Measurements from ENCODE around the gene ARHGAP15.

DNA sequence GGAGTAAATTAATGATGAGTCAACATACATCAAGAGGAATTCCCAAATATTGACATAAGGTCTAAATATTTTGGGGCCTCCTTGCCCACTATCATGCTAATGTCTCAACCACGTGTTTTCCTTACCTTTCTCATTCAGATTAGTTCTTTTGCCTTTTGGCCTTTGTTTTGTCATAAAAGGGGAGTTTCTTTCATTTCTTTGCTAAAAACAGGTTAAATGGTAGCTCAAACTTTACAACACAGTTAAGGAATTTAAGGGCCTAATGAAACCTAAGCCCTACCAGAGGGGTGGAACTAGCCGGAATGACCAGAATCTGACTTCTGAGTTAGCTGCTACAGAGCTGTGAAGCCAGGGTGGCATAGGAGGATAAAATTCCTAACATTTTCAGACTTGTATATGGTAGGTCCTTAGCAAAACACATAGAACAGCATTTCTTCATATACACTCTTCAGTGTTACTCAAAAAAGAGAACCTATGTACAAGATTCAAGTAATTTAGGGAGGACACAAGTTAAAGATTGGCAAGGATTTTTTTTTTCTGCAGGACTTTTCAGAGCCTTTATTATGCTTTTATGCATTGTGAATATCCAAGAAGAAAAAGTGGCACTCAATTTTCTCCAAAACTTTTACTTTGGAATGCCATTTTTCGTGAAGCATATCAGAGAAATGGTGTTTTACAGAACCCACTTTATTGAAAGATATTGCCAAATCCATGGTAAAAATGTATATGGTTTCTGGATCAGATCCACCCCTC, 633.1 kb downstream of the ARHGAP15 start:
- TF ChIP-seq POLR2A (IDR thresholded peaks at IDR 0.05): no peak
- TF ChIP-seq, protein P1, sequence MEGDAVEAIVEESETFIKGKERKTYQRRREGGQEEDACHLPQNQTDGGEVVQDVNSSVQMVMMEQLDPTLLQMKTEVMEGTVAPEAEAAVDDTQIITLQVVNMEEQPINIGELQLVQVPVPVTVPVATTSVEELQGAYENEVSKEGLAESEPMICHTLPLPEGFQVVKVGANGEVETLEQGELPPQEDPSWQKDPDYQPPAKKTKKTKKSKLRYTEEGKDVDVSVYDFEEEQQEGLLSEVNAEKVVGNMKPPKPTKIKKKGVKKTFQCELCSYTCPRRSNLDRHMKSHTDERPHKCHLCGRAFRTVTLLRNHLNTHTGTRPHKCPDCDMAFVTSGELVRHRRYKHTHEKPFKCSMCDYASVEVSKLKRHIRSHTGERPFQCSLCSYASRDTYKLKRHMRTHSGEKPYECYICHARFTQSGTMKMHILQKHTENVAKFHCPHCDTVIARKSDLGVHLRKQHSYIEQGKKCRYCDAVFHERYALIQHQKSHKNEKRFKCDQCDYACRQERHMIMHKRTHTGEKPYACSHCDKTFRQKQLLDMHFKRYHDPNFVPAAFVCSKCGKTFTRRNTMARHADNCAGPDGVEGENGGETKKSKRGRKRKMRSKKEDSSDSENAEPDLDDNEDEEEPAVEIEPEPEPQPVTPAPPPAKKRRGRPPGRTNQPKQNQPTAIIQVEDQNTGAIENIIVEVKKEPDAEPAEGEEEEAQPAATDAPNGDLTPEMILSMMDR (IDR thresholded peaks at IDR 0.05 in 8 of 11, conservative IDR thresholded peaks at IDR 0.05 in 3 of 11): no peak
- TF ChIP-seq POLR2AphosphoS5 (IDR thresholded peaks at IDR 0.05): no peak

All from spleen (tissue), 7 donors.